ENCODE results near the gene CAV2. TPM values are rescaled to one million over a fixed set of nuclear protein-coding genes. Genes with fewer than 3 reads are reported as not detected.

Gene CAV2
- total RNA-seq, 2 donors from 2014 or later = 180 to 278 TPM

DNA sequence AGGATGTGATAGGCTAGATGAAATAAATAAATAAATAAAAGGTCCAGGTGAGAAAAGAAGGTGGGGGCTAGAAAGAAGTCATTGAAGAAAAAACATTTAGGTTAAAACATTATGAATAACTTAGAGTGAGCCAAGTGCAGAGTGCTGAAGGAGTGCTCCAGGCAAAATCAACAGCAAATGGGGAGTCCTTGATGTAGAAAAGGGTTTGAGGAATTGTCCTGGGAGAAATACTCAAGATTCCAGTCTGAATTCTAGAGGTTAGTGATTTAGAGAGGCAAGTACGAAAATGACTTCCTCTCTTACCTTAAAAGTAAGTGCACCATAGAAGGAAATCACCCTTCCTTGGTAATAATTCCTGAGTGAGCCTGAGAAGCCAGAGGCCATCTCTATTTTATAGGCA is 44.9 kb downstream of the CAV2 start:
- H3K27me3 ChIP-seq = no peaks in the 10 kb centered on the region
- H3K4me3 ChIP-seq = no peak overlapping the region
- peaks cover 0 to 97% of the 10 kb centered on the region in 2 donors for H3K4me1 ChIP-seq
- peaks cover 40% of the 10 kb centered on the region for H3K36me3 ChIP-seq
- peak overlapping the region; percentile 70 to 85 for H3K27ac ChIP-seq
- no peaks in the 10 kb centered on the region for H3K9me3 ChIP-seq
- TF ChIP-seq, protein P1, sequence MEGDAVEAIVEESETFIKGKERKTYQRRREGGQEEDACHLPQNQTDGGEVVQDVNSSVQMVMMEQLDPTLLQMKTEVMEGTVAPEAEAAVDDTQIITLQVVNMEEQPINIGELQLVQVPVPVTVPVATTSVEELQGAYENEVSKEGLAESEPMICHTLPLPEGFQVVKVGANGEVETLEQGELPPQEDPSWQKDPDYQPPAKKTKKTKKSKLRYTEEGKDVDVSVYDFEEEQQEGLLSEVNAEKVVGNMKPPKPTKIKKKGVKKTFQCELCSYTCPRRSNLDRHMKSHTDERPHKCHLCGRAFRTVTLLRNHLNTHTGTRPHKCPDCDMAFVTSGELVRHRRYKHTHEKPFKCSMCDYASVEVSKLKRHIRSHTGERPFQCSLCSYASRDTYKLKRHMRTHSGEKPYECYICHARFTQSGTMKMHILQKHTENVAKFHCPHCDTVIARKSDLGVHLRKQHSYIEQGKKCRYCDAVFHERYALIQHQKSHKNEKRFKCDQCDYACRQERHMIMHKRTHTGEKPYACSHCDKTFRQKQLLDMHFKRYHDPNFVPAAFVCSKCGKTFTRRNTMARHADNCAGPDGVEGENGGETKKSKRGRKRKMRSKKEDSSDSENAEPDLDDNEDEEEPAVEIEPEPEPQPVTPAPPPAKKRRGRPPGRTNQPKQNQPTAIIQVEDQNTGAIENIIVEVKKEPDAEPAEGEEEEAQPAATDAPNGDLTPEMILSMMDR (IDR thresholded peaks at IDR 0.05) = no peak
- no peak for DNase-seq (ENCODE audit: low spot score)

DNA sequence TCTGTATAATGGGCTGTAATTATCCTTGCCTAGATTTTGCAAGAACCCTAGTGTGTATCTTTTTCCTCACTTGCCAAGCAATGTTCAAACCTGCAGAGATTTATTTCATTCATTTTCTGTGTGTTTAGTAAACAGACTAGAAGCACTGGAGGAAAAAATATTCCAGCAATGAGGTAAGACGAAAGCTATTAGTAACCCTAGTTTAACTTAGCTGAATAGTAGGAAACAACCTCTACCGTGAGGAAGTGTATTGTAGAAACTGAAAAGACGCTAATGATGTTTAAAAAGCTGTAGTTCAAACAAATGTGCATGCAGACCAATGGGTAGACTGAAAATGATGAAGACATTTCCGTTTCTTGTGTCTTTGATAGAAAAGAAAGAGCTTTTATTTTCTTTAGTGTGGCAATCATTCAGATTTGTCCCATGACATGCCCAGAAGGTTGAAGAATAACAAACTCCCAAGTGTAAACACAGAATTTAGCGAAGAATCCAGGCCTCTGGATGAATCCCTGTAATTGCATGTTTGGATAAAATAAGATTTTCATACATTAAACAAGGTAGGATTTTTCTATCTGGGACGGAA is 46.0 kb downstream of the CAV2 start:
- Histone ChIP-seq H3K27me3 (no peaks in the 10 kb centered on the region), H3K4me1 (peaks cover 0 to 96% of the 10 kb centered on the region in 2 donors), H3K27ac (peak overlapping the region; percentile 70 to 85), H3K9me3 (no peaks in the 10 kb centered on the region), H3K4me3 (no peak overlapping the region), H3K36me3 (peaks cover 49% of the 10 kb centered on the region)
- TF ChIP-seq, protein P1 (IDR thresholded peaks at IDR 0.05) = no peak
- no peak for DNase-seq (ENCODE audit: low spot score)

DNA sequence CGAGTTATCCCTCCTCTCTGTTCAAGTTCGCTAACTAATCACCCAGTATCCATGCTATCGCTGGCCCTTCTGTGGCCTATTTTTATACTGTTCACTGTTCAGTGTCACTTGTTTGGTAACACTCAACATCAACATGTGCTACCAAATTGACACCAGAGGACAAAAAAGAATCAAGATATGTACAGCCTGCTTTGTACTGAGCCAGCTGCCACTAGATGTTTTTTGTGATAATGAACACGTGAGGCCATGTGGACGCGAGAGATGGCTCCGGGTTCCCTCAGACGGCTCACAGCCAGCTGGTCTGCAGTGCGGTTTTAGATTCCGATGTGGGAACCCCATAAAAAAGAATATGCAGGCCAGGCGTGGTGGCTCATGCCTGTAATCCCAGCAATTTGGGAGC is 46.5 kb downstream of the CAV2 start:
- H3K4me1 ChIP-seq = peaks cover 0 to 98% of the 10 kb centered on the region in 2 donors
- no peak overlapping the region for H3K4me3 ChIP-seq
- no peak for DNase-seq (ENCODE audit: low spot score)
- H3K27ac ChIP-seq = peak overlapping the region; percentile 70 to 85
- H3K36me3 ChIP-seq = peaks cover 54% of the 10 kb centered on the region
- TF ChIP-seq, protein P1 (IDR thresholded peaks at IDR 0.05) = no peak
- no peaks in the 10 kb centered on the region for H3K27me3 ChIP-seq
- no peaks in the 10 kb centered on the region for H3K9me3 ChIP-seq

DNA sequence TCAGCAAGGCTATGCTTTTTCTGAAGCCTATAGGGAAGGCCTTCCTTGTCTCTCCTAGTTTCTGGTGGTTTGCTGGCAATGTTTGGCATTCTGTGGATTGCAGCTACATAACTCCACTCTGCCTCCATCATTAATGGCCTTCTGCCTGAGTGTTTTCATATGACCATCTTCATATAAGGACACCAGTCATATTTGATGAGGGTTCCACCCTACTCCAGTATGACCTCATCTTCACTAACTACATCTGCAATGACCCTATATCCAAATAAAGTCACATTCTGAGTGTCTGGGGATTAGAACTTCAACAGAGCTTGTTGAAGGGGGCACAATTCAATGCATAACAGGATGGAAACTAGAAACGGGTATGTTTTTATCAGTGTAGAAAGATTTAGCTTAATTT is 47.4 kb downstream of the CAV2 start:
- TF ChIP-seq, protein P1 (IDR thresholded peaks at IDR 0.05) = no peak
- H3K27ac ChIP-seq = peak overlapping the region; percentile 70 to 85

DNA sequence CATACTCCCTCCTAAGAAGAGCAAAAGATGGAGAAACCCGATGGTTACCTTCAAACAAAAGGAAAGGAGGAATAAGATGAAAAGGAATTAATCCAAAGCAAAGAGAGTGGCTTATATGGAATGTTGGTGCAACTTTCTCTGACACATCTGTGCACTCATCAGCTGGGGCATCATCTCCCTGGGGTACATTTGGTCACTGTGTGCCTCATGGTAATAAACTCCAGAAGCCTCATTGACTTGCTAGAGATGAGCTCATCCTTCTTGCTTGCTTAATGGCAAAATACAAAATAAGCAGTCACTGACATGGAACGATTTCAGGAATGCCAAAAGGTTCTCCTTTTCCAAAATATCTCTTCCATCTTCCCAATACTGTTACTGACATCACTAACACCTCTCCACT is 47.8 kb downstream of the CAV2 start:
- TF ChIP-seq, protein P1 (IDR thresholded peaks at IDR 0.05) = no peak
- Histone ChIP-seq H3K9me3 (no peaks in the 10 kb centered on the region), H3K36me3 (peaks cover 56% of the 10 kb centered on the region), H3K4me3 (no peak overlapping the region), H3K27ac (peak overlapping the region; percentile 70 to 85), H3K4me1 (peaks cover 0 to 98% of the 10 kb centered on the region in 2 donors), H3K27me3 (no peaks in the 10 kb centered on the region)
- no peak for DNase-seq (ENCODE audit: low spot score)

More for the DNA sequence above, 47.4 kb downstream of the CAV2 start:
- H3K36me3 ChIP-seq = peaks cover 54% of the 10 kb centered on the region
- peaks cover 0 to 98% of the 10 kb centered on the region in 2 donors for H3K4me1 ChIP-seq
- H3K27me3 ChIP-seq = no peaks in the 10 kb centered on the region
- DNase-seq (ENCODE audit: low spot score) = no peak
- no peaks in the 10 kb centered on the region for H3K9me3 ChIP-seq
- H3K4me3 ChIP-seq = no peak overlapping the region

DNA sequence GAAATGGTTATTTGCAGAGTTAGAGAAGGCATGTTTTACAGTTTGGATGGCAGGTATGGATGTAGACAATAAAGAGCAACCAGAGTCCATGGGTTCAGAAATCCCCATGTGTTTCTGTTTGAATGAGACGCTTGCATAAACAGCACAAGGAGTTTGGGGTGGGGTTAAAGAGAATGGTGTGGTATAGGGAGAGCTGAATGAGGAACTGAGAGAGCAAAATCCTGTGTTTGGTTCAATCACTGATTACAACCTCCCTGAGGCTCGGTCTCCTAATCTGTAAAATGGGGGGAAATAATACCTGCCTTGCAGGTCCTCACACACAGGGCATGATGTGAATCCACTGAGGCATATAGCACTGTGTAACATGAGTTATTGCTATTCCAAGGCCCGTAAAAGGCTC is 49.0 kb downstream of the CAV2 start:
- H3K4me1 ChIP-seq = peaks cover 0 to 98% of the 10 kb centered on the region in 2 donors
- DNase-seq (ENCODE audit: low spot score) = no peak
- H3K9me3 ChIP-seq = no peaks in the 10 kb centered on the region
- H3K27me3 ChIP-seq = no peaks in the 10 kb centered on the region
- peak overlapping the region; percentile 50 to 85 for H3K27ac ChIP-seq
- no peak overlapping the region for H3K4me3 ChIP-seq
- peaks cover 68% of the 10 kb centered on the region for H3K36me3 ChIP-seq
- TF ChIP-seq, protein P1 (IDR thresholded peaks at IDR 0.05) = no peak

Data from right atrium auricular region (tissue), 2 donors.